HepG2 (cell line): ENCODE data around the gene CHID1. TPM values are rescaled to one million over a fixed set of nuclear protein-coding genes. Genes with fewer than 3 reads are reported as not detected.
A peak's percentile ranks its signal among the peaks of the same experiment; 100 is the strongest.

Experiments used
- AGO1 ChIP-seq: fragments of 200-400 bp; formaldehyde crosslinking; IDR thresholded peaks from 2 replicates; pipeline ENCODE4 v1.6.1; 2017; ENCODE audit warnings: mild to moderate bottlenecking, low read depth, low read length, moderate library complexity; ENCODE audit not compliant: poor library complexity, severe bottlenecking
- CEBPG ChIP-seq: IDR thresholded peaks from 2 replicates; pipeline ENCODE4 v1.6.1; 2016
- GABPB1 ChIP-seq: IDR thresholded peaks from 2 replicates; pipeline ENCODE4 v1.6.1; 2016; ENCODE audit warnings: mild to moderate bottlenecking, missing genetic modification reagents, moderate library complexity, missing compliant biosample characterization
- HNRNPK ChIP-seq: fragments of 200-400 bp; formaldehyde crosslinking; IDR thresholded peaks from 2 replicates; pipeline ENCODE4 v1.6.1; 2018; ENCODE audit warnings: low read length, low read depth, moderate library complexity, mild to moderate bottlenecking; ENCODE audit not compliant: poor library complexity, severe bottlenecking
- HNRNPUL1 ChIP-seq: fragments of 200-400 bp; formaldehyde crosslinking; IDR thresholded peaks from 2 replicates; pipeline ENCODE4 v1.6.1; 2017; ENCODE audit warnings: low read depth, mild to moderate bottlenecking, low read length, moderate library complexity
- MTF1 ChIP-seq: sonication (generic); formaldehyde crosslinking; IDR thresholded peaks from 2 replicates; pipeline ENCODE4 v1.5.0; 2020; ENCODE audit warnings: missing genetic modification reagents
- PHF20 ChIP-seq: sonication (generic); formaldehyde crosslinking; IDR thresholded peaks from 2 replicates; pipeline ENCODE4 v1.5.0; 2020; ENCODE audit warnings: mild to moderate bottlenecking, missing genetic modification reagents
- PHF8 ChIP-seq: sonication (generic); formaldehyde crosslinking; IDR thresholded peaks from 2 replicates; pipeline ENCODE4 v1.5.0; 2020; ENCODE audit warnings: missing genetic modification reagents
- SNAPC2 ChIP-seq: sonication (generic); formaldehyde crosslinking; IDR thresholded peaks from 2 replicates; pipeline ENCODE4 v1.8.1; 2022; ENCODE audit warnings: mild to moderate bottlenecking, missing genetic modification reagents
- TARDBP ChIP-seq: sonication (generic); formaldehyde crosslinking; IDR thresholded peaks from 2 replicates; pipeline ENCODE4 v1.8.0; 2022; ENCODE audit warnings: mild to moderate bottlenecking, missing genetic modification reagents
- ZFAT ChIP-seq: sonication (generic); formaldehyde crosslinking; conservative IDR thresholded peaks from 2 replicates; pipeline ENCODE4 v1.8.1; 2023; ENCODE audit warnings: missing genetic modification reagents, inconsistent platforms
- ZNF644 ChIP-seq: IDR thresholded peaks from 2 replicates; pipeline ENCODE4 v1.6.1; 2016; ENCODE audit warnings: low read depth
- ZNF660 ChIP-seq: sonication (generic); formaldehyde crosslinking; IDR thresholded peaks from 2 replicates; pipeline ENCODE4 v1.5.1; 2020; ENCODE audit warnings: mild to moderate bottlenecking, low read depth, missing genetic modification reagents, borderline replicate concordance
- ZNF678 ChIP-seq: sonication (generic); formaldehyde crosslinking; IDR thresholded peaks from 2 replicates; pipeline ENCODE4 v1.4.0; 2020; ENCODE audit warnings: mild to moderate bottlenecking, missing genetic modification reagents
- ZNF720 ChIP-seq: sonication (generic); formaldehyde crosslinking; IDR thresholded peaks from 2 replicates; pipeline ENCODE4 v1.4.0; 2020; ENCODE audit warnings: missing genetic modification reagents
- polyA plus RNA-seq, 8 experiments: library from polyadenylated mRNA; depleted of rRNA in 3 of 8; stranded (reverse) in 7 of 8; unstranded in 1 of 8; fragments of >200 nt; fragmentation: Illumina TruSeq in 4 of 8; extraction: Trizol in 4 of 8; gene quantifications; 2 replicates each; pipeline versions ENCODE4 v1.2.1 to v1.2.3, GENCODE V29; 2011 to 2016; ENCODE audit warnings: low read depth in 4 of 8, missing spikeins in 1 of 8, mixed read lengths in 1 of 8; ENCODE audit not compliant: insufficient read depth in 1 of 8
- total RNA-seq, 5 experiments: library from RNA; depleted of rRNA; stranded (reverse); fragments of >200 nt; fragmentation: Illumina TruSeq; extraction: Trizol; gene quantifications; 2 replicates each; pipeline ENCODE4 v1.2.3, GENCODE V29; 2016; ENCODE audit warnings: low read depth in 1 of 5
- TF ChIP-seq, protein P1 (sequence below): sonication (generic); formaldehyde crosslinking; IDR thresholded peaks from 2 replicates; pipeline ENCODE4 v1.5.1; 2020; ENCODE audit warnings: mild to moderate bottlenecking, missing genetic modification reagents, moderate library complexity
- TF ChIP-seq, protein P2 (sequence below): sonication (generic); formaldehyde crosslinking; IDR thresholded peaks from 2 replicates; pipeline ENCODE4 v1.8.1; 2023; ENCODE audit warnings: missing genetic modification reagents, mild to moderate bottlenecking, borderline replicate concordance
- TF ChIP-seq, protein P3 (sequence below): sonication (generic); formaldehyde crosslinking; IDR thresholded peaks from 2 replicates; pipeline ENCODE4 v1.5.1; 2020; ENCODE audit warnings: mild to moderate bottlenecking, missing genetic modification reagents, borderline replicate concordance
- TF ChIP-seq, protein P4 (sequence below): sonication (generic); formaldehyde crosslinking; IDR thresholded peaks from 2 replicates; pipeline ENCODE4 v1.8.0; 2022; ENCODE audit warnings: missing genetic modification reagents, mild to moderate bottlenecking, moderate library complexity, borderline replicate concordance
- TF ChIP-seq, protein P5 (sequence below): sonication (generic); formaldehyde crosslinking; IDR thresholded peaks from 2 replicates; pipeline ENCODE4 v1.8.0; 2022; ENCODE audit warnings: missing genetic modification reagents, mild to moderate bottlenecking, inconsistent platforms, borderline replicate concordance
- TF ChIP-seq, protein P6 (sequence below): IDR thresholded peaks from 2 replicates; pipeline ENCODE4 v1.6.1; 2016; ENCODE audit warnings: mild to moderate bottlenecking, missing biosample characterization, missing genetic modification reagents

CHID1 gene
- total and polyA plus RNA-seq, 2 of the 13 experiments (the other 11 are each of a cell fraction or from before 2014, with no cell fraction given) = 65.1 to 93.6 TPM

DNA sequence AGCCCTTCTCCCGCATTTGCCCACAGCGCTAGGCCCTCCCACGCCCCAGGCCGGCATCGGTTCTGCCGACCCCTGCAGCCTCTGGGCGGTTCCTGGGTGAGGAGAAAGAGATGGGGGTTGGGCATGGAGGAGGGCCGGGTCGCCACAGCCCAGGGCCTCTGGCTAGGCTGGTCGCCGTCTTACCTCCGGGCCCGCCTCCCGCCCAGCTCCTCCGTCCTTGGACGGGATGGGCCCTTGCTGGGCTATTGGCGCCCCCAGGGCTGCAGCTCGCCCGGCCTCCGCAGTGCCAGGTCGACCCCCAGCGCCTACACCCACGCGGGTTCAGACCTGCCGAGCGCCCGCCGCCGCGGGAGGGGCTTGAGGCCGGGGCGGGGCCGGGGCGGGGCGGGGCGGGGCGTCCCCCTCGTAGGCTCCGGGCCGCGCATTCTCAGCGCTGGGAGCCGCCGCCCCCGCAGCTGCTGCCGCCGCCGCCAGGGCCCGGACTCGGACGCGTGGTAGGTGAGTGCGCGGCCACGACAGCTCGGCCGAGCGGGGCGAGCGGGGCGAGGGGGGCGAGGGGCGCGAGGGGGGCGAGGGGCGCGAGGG, 78.0 kb downstream of the CHID1 start, which contains the start of gene CD151 (continued):
- TF ChIP-seq, protein P1, sequence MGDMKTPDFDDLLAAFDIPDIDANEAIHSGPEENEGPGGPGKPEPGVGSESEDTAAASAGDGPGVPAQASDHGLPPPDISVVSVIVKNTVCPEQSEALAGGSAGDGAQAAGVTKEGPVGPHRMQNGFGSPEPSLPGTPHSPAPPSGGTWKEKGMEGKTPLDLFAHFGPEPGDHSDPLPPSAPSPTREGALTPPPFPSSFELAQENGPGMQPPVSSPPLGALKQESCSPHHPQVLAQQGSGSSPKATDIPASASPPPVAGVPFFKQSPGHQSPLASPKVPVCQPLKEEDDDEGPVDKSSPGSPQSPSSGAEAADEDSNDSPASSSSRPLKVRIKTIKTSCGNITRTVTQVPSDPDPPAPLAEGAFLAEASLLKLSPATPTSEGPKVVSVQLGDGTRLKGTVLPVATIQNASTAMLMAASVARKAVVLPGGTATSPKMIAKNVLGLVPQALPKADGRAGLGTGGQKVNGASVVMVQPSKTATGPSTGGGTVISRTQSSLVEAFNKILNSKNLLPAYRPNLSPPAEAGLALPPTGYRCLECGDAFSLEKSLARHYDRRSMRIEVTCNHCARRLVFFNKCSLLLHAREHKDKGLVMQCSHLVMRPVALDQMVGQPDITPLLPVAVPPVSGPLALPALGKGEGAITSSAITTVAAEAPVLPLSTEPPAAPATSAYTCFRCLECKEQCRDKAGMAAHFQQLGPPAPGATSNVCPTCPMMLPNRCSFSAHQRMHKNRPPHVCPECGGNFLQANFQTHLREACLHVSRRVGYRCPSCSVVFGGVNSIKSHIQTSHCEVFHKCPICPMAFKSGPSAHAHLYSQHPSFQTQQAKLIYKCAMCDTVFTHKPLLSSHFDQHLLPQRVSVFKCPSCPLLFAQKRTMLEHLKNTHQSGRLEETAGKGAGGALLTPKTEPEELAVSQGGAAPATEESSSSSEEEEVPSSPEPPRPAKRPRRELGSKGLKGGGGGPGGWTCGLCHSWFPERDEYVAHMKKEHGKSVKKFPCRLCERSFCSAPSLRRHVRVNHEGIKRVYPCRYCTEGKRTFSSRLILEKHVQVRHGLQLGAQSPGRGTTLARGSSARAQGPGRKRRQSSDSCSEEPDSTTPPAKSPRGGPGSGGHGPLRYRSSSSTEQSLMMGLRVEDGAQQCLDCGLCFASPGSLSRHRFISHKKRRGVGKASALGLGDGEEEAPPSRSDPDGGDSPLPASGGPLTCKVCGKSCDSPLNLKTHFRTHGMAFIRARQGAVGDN = no peak; the same call in none of the 2 replicates
- TF ChIP-seq ZFAT (CRISPR knock-in tag) (no peak), AGO1 (peak; percentile 68), ZNF644 (CRISPR knock-in tag) (no peak), TARDBP (CRISPR knock-in tag) (peak; percentile 50; the same call in 1 of the 2 replicates), MTF1 (CRISPR knock-in tag) (no peak), PHF20 (CRISPR knock-in tag) (no peak), CEBPG (no peak), PHF8 (peak; percentile 62), HNRNPUL1 (no peak), HNRNPK (no peak), SNAPC2 (CRISPR knock-in tag) (no peak), ZNF720 (CRISPR knock-in tag) (no peak), GABPB1 (CRISPR knock-in tag) (peak; percentile 15; the same call in 1 of the 2 replicates), ZNF660 (no peak), ZNF678 (CRISPR knock-in tag) (no peak)
- TF ChIP-seq, protein P2, sequence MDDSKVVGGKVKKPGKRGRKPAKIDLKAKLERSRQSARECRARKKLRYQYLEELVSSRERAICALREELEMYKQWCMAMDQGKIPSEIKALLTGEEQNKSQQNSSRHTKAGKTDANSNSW (CRISPR knock-in tag) = no peak
- TF ChIP-seq, protein P3, sequence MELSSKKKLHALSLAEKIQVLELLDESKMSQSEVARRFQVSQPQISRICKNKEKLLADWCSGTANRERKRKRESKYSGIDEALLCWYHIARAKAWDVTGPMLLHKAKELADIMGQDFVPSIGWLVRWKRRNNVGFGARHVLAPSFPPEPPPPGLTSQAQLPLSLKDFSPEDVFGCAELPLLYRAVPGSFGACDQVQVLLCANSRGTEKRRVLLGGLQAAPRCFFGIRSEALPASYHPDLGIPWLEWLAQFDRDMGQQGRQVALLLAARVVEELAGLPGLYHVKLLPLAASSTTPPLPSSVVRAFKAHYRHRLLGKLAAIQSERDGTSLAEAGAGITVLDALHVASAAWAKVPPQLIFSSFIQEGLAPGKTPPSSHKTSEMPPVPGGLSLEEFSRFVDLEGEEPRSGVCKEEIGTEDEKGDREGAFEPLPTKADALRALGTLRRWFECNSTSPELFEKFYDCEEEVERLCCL = no peak
- TF ChIP-seq, protein P4, sequence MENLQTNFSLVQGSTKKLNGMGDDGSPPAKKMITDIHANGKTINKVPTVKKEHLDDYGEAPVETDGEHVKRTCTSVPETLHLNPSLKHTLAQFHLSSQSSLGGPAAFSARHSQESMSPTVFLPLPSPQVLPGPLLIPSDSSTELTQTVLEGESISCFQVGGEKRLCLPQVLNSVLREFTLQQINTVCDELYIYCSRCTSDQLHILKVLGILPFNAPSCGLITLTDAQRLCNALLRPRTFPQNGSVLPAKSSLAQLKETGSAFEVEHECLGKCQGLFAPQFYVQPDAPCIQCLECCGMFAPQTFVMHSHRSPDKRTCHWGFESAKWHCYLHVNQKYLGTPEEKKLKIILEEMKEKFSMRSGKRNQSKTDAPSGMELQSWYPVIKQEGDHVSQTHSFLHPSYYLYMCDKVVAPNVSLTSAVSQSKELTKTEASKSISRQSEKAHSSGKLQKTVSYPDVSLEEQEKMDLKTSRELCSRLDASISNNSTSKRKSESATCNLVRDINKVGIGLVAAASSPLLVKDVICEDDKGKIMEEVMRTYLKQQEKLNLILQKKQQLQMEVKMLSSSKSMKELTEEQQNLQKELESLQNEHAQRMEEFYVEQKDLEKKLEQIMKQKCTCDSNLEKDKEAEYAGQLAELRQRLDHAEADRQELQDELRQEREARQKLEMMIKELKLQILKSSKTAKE (CRISPR knock-in tag) = no peak
- TF ChIP-seq, protein P5, sequence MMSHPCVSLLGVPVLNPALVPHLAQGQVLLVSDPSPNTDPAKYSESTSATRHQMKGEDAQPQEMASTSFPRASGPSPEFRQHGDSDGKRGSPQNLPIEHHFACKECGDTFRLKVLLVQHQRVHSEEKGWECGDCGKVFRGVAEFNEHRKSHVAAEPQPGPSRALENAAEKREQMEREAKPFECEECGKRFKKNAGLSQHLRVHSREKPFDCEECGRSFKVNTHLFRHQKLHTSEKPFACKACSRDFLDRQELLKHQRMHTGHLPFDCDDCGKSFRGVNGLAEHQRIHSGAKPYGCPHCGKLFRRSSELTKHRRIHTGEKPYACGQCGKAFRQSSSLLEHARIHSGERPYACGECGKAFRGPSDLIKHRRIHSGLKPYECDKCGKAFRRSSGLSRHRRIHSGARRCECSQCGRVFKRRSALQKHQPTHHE (CRISPR knock-in tag) = no peak
- TF ChIP-seq, protein P6, sequence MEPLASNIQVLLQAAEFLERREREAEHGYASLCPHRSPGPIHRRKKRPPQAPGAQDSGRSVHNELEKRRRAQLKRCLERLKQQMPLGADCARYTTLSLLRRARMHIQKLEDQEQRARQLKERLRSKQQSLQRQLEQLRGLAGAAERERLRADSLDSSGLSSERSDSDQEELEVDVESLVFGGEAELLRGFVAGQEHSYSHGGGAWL (CRISPR knock-in tag) = no peak
